DMS 273 treated with DMSO at 0.1 percent for 48 hours (cell line): ENCODE results near the gene HDAC4.
"Not testable (repeated sequence)": the region's sequence is repeated elsewhere in the genome, so short reads cannot be mapped to it uniquely, and the experiment has no call there.

Experiments
- DNase-seq: peaks from one replicate; lab custom pipeline; 2025; lab: John Stamatoyannopoulos, UW

HDAC4 gene

DNA sequence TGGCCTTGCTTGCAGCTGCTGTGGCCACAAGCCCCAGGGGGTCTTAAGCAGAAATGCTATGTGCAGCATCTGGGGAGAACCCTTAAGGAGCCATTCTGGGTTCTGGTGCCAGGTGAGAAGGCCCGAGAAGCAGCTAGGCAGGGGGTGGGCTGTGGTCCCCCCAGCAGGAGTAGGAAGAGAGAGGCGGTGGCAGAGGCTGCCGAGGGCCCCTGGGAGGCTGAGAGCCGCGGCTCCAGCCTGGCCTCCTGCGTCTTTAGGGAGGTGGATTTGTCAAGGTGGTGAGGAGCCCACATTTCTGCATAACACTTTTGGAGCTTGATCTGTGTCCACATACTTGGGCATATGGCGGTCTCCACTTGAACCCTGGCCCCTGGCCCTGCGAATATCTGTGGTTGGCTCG lies 356.5 kb downstream of the HDAC4 start:
- no peak for DNase-seq

DNA sequence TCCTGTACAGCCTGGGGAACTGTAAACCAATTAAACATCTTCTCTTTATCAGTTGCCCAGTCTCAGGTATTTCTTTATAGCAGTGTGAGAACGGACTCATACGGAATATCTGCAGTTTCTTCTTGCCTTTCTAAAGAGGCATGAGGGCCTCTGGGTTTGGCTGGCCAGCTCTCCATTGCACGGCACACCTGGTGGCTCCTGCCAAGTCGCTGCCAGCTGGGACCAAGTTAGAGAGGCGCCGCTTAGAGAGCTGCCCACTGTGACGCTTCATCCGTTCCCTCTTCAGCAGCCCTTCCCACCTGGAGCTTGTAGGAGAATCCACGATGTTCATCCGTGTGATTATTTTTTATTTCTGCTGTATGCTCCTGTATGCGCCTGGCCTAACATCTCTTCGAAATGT lies 357.5 kb downstream of the HDAC4 start:
- DNase-seq, result no peak

DNA sequence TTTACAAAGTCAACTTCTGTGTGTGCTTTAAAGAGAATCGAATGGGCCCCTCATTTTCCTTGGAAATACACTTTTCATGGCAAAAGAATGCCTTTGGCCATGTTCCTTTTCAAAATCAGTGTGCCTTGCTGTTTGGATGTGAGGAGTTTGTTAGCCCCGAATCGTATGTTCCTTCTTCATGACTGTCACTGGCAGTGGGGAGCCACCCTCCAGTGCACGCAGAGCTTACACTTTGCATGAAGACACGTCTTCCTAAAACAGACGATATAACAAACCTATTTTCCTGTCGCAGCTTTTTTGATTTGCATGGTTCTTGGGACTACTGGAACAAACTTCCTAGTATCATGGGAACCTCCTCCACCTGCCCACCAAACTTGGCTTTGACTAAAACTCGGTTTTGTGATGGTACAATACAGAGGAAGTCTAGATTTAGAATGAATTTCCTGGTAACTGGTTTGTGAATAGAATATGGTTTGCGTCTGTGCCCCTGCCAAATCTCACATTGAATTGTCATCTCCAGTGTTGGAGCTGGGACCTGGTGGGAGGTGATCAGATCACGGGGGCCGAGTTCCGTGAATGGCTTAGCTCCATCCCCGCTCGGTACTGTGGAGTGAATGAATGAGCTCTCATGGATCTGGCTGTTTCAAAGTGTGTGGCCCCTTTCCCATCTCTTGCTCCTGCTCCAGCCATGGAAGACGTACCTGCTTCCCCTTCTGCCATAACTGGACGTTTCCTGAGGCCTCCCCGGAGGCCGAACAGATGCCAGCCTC lies 358.1 kb downstream of the HDAC4 start:
- DNase-seq, result no peak

DNA sequence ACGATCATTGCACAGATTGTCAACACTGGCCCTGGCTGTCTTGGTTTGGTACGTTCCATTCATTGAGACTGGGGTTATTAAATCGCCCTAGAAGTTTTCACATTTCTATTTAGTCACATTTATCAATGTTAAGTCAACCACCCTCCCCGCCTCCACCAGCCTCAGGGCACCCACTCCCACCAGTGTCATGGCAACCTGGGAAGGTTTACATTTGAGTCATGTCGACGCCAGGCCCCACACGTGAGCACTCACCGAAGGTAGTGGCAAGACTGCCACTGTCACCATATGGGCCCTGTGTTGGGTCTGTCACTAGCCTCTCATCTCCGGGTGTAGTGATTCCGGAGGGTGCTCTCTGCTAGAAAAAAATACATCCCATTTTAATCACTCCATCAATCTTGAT lies 358.8 kb downstream of the HDAC4 start:
- DNase-seq, result no peak

DNA sequence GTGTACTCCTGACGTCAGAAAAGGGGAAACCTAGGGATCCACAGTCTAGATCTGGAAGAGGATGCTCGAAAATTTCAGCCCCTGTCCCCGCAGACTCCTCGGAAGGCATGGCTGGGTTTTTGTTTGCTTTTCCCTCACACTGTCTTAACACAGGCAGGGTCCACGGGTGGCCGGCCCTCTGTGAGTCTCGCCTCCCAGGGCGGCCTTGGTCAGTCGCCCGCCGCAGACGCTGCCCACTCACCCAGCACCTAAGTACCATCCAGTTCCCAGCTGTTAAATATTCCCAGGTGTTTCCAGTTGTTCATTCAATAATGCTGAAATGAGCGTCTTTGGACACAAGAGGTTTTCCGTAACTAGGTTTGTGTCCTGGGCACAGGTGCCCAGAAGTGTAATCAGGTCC lies 359.8 kb downstream of the HDAC4 start:
- DNase-seq, result no peak

DNA sequence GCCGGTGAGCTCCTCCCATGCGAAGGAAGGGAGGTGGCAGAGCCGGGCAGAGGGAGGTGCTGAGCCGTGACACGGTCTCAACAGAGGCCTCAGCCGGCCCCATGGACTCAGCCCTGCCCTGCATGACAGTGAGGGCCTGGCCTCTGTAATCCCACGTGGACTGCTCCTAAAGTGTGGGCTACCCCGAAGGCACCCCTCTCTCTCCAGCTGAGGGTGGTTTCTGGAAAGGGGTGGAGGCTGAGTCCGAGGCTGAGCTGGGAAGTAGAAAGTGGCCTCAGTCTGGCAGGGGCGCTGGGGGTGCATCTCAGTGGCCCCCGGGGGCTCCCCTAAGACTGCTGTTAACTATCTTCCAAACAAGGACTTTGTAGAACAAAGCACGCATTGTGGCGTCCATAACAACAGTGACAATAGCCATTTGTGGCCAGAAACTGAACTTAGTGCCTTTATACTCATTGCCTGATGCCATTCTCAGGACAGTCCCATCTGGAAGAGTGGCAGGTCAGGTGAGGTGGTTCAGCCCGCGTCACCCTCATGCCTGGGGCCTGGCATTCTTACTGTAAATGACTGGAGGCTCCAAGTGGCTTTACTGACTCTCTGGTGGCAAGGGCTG lies 360.6 kb downstream of the HDAC4 start:
- DNase-seq, result no peak

DNA sequence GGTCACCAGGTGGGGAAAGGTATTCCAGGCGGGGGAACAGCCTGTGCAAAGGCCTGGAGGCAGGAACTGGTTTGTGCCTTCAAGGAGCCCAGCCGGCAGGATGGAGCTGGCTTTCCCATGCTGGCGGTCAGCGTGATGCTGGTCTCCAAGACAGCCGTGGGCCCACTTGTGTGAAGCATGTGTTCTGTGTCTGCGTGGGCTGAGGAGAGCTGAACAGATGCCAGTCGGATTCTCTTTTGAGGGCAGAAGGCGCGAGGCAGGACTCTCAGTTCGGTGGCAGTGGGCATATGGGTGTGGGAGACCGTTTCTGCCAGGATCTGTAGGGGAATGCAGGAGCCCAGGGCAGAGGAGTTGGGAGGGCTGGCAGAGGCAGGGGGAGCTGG lies 361.4 kb downstream of the HDAC4 start:
- no peak for DNase-seq

DNA sequence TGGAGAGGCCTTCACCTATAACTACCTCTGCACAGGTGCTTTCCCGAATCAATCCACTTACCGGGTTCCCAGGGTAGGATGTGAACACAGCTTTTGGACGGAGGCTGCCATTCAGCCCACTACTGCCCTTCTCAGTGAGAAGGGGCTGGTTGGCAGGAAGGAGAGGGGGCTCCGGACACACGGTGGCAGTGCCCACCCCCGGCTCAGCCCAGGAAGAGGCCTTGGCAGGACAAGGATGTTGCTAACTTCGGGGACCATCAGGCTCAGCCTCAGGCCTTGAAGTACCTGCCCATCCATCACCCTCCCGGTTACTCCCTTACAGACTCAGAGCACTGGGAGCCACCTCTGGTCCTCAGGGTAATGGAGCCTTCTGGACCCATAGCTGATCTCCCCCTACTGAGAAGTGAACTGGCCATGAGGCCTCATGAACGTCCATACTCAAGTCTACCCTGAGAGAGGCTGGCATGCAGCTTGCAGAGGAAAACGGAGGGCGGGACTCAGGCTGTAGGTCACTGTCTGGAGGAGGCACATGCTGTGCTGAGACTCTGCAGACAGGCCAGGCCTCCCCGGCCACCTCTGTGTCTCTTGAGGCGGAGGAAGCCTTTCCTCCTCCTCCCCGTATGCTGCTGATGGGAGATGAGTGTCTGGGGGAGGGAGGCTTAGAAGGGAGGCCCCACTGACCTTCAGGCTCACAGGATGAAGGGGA lies 361.9 kb downstream of the HDAC4 start:
- no peak for DNase-seq

DNA sequence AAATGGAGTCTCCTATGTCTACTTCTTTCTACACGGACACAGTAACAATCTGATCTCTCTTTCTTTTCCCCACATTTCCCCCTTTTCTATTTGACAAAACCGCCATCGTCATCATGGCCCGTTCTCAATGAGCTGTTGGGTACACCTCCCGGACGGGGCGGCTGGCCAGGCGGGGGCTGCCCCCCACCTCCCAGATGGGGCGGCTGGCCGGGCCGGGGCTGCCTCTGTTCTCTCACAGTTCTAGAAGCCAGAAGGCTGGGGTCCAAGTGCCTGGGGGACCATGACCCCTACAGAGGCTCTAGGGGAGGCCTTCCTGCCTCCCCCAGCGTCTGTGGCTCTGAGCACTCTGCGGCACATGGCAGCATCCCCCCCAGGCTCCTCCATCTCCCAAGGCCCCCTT lies 362.5 kb downstream of the HDAC4 start:
- DNase-seq, result not testable (repeated sequence)

DNA sequence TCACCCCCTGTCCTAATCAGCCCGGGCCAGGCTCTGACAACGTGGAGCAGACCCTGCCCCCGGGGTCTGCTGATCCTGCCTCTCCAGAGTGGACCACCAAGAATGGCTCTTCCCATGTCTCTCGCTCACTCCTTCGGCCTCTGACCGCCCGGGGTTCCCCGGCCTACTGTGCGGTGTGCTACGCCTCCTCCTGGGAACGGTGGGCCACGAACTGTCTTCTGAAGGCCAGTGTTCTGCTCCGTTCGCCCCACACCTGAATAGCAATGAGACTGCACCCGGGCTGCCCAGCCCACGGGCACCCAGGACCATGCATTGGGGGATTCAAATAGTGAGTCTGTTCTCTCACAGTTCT lies 363.3 kb downstream of the HDAC4 start:
- DNase-seq, result no peak

DNA sequence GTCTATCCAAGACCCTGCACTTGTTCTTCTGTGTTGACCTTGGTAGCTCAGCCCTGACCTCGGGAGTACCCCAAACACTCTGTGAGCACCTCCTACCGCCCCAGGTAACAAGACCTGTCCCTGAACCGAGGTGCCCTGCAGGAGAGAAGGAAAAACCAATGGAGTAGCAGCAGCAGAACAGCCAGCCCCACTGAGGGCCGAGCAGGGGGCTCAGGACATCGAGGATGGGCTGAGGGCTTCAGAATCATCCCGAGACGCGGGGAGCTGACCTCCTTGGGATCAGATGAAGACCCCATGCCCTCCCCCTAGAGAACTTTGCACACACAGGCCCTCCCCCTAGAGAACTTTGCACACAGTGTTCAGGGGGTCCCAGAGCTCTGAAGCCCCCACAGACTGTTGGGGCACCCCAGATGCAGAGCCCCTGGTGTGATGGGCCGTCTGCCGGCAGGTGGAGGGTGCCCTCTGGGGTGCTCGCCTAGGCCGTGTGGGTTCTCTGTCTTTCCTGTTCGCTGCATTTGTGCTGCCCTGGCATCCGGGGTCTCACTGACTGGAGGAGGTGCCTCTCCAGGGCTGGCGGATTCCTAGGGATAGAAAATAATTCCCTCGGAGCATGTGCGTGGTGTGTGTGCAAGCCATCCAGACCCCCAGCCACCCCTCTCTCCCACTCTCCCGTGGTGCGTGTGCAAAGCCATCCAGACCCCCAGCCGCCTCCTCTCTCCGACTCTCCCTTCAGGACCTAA lies 363.8 kb downstream of the HDAC4 start:
- DNase-seq, result no peak

DNA sequence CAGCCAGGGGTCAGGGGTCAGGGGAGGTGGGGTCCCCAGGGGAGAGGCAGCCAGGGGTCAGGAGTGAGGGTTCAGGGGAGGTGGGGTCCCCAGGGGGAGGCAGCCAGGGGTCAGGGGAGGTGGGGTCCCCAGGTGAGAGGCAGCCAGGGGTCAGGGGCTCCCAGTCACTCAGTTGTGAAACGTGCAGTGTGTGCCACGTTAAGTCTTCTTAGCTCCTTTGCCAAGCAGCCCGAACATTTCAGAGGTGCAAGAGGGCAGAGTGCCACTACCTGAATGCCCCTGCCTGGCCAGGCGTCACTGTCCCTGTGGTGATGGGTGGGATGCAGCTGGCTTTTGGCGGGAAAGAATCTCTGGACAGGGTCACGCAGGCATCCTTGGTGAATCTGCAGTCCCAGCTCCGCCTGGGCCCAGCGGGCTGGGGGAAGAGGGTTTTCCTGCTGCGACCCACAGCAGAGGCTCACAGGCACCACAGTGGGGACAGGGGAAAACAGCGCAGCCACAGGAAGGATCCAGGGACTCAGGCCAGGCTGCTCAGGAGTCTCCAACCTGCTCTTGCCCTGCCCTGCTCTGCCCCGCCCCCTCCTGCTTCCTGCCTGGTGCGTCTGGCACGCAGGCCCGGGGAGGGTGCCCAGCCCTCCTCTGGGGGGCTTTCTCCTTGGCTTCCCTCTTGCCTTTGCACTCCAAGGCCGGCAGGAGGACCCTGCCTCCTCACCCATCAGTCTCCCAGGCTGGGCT lies 364.7 kb downstream of the HDAC4 start:
- no peak for DNase-seq

DNA sequence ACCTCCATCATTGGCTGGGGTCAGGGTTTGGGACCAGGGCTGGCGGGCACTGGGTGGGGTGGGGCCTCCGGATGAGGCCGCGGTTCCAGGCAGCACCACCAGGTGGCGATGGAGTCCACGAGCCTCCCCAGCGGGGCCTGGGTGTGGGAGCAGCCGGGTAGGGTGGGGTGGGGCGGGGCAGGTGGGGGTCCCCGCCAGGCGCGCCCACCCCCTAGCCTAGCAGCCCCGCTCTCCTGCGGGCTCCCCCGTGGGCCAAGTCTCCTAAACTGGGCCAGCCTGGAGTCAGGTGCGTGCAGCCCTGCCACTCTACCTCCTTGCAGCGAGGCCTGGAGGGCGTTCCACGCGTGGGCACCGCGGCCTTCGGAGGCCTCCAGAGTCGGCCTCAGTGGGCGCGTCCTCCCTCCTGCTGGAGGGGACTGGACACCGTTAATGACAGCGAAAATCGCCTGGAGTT lies 365.4 kb downstream of the HDAC4 start:
- no peak for DNase-seq

DNA sequence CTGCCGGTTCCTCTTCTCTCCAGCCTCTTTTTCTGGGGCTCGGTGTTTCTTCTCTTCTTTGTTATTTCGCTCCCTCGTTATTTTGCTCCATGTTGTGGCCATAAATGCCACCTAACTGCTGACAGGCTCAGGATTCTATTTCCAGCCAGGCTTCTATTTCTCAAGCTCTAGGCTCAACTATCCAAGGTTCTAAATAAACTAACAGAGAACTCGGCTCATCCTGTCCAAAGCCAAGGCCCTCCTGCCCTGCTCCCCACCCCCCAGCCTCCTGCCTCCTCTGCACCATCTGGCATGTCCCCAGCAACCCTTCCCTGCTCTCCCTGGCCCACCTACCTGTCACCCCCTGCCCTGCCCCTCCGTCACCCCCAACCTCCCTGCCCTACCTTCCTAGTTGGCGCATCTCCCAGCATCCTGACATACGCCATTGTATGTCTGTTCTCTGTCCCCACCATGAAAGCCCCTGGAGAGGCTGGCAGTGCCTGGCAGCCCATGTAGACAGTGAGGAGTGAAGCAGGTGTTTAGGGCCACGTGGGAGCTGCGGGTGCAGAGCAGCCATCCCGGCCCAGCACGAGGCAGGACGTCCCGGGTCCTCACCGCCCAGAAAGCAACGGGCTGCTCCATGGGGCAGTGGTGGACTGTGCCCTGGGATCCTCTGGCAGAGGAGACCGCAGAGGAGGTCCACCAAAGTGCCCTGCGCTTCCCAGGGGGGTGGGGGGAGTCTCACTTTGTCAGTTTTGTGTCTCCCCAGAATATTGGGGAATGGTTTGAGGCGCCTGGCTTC lies 366.1 kb downstream of the HDAC4 start:
- no peak for DNase-seq

DNA sequence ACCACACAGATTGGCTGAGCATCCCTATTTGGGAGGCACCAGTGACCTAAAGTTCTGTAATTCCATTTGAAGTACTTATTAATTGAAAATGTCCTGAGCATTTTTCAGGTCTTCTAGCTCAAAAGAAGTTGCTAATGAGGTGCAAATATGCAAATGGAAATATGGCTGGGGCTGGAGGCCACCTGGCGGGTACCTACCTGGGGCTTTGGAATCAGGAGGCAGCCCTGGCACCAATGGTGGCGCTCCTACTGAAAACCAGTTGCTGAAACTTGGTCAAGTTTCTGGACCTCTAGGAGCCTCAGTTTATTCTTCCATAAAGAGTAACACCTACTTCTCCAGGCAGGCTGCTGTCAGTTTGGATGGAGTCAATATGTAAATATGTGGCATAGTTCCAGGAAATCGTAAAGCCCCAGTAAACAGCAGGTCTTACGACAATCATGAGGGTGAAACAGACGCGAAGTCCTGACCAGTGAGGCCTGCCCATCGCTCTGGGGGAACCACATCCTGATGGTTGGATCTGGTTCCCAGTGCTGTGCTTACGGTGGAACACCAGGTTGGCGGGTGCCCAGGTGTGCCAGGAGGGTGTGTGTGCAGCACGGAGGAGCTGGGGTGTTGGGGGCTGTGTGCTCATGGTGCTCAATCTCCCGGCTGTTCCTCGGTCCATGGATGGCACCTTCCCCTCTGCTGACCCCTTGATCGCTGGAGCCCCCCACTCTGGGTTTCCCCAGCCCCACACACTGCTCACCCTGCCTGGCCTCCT lies 366.8 kb downstream of the HDAC4 start:
- no peak for DNase-seq

DNA sequence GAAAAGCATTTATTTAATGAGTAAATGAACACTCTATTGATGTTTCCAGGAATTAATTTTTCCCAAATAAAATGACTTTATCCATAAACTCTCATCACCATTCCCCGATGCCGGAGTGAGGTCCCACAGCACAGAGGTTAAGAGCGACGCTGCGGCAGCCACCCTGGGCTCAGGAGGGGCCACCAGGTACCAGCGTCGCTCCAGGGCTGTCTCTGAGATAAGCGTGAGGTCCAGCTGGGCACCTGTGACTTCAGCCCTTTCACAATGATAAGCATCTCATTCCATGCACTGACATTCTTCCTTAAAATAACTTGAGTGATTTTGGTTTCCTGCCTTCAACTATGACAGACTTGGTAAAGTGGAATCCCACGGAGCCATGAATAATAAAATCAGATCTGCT lies 370.9 kb downstream of the HDAC4 start:
- DNase-seq, result no peak

DNA sequence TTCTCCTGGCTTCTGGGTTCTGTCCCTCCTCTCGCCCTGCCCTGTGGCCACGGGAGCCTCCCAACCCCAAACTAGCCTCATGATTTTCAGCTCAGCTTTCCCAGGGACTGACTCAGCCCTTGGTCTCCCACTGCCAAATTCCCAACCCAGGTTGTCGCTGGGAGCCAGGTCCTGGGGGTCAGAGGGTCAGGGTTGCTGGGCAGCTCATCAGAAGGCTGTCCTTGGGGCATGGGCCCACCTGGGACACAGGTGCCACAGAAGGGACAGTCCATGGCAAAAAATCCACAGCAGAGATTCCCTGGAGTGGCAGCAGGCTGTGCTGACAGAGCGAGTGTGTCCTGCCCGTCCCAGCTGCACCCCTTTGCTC lies 372.6 kb downstream of the HDAC4 start:
- DNase-seq, result no peak

DNA sequence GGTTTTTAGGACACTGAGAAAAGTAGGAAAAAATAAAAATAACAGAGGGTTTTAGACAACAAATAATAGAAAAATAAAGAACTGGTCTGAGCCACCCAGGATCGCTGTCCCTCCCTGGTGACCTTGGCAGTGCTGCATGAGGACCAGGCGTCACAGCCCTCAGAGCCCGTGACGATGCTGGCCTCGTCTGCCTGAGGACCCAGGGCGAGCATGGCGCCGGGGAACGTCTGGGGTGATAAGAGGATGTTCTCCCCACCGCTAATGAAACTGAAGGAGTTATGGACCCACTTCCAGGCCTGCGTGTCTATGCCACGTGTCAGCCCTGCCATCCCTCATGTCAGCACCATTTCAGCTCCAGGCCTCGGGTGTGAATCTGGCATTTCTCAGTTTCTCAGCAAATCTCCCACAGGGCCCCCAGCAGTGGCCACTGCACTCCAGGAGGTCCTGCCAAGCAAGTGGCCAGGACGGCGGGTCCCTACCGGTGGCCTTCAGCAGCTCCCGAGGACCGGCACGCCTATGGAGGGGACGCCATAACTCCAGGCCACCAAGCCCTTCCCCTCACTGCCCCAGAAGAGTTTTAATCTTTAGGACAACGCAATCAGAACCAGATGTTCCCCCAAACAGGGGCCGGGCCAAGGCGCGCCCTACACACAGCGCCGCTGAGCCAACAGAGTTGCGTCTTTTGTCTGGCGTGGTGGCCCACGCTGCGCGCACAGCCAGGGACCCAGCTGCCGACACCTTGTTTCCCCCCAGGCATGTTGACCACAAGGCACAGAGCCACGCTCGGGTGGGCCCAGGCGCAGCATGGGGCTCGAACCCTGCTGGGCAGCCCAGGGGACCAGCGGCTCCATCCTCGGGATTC lies 373.2 kb downstream of the HDAC4 start:
- DNase-seq, result no peak

DNA sequence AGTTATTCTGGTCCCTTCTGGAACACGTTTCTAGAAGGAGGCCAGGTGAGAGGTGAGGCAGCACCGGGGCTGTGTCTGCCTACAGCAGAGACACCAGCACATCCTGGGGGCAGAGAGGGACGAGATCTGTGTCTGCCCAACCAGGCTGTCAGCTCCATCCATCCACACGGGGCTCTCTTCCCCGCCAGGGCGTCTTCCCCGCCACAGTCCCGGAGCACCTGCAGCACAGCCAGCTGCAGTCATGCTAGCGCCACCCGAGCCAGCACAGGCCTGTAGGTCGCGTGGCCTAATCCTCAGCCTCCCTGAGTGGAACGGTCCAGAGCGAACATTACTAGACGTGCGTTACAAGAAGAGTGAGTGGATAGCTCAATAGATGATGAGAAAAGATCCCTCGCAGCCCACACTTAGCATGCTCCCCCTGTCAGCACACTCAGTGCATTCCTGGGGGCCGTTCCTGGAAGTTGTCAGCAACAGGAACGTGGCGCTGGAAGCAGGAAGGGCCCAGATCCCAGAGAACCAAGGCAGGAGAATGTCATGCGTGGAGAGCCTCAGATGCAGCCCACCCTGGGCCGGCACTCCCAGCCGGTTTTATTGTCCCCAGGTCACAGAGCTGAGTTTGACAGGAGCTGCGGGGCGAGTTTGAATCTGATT lies 374.0 kb downstream of the HDAC4 start:
- no peak for DNase-seq
